ENCODE data around the gene ST8SIA1. TPM values are rescaled to one million over a fixed set of nuclear protein-coding genes. Genes with fewer than 3 reads are reported as not detected.
"Not testable (repeated sequence)": the region's sequence is repeated elsewhere in the genome, so short reads cannot be mapped to it uniquely, and the experiment has no call there.

The ST8SIA1 gene
- total RNA-seq, 2 experiments from 2014 or later, result 1.5 to 1.6 TPM

GRCh38 chr12:22163594-22163993 lies 170.9 kb downstream of the ST8SIA1 start:
- Mint-ChIP-seq H3K27me3 (no peaks in the 10 kb centered on the region), H3K36me3 (ENCODE audit: low read depth) (no peaks in the 10 kb centered on the region), H3K4me3 (peak overlapping the region; percentile 9), H3K27ac (peak overlapping the region; percentile 69), H3K9me3 (ENCODE audit: low read depth) (peaks cover 2% of the 10 kb centered on the region), H3K4me1 (peaks cover 39% of the 10 kb centered on the region)
- POLR2A ChIA-PET, result no interaction called here
- no peak for DNase-seq
- intact Hi-C loops (cut with DNase I, micrococcal nuclease), result loop anchor here (5.0 to 10.0 kb wide), 3 partner anchors 49 to 174 kb away; no protein-coding TSS in a partner anchor
- peak; percentile 42 for ATAC-seq
- CTCF ChIA-PET, result interaction anchor here (0.8 to 0.9 kb wide), 2 partner anchors 9 to 172 kb away, joined by 3 read pairs; no protein-coding TSS in a partner anchor

- H3K36me3 Mint-ChIP-seq (ENCODE audit: low read depth), result no peaks in the 10 kb centered on the region
- peaks cover 2% of the 10 kb centered on the region for H3K9me3 Mint-ChIP-seq (ENCODE audit: low read depth)
- DNase-seq, result peak; percentile 11
- peak overlapping the region; percentile 29 for H3K27ac Mint-ChIP-seq
- peaks cover 39% of the 10 kb centered on the region for H3K4me1 Mint-ChIP-seq
- CTCF ChIA-PET, result no interaction called here
- no peaks in the 10 kb centered on the region for H3K27me3 Mint-ChIP-seq
- intact Hi-C loops (cut with DNase I, micrococcal nuclease), result loop anchor here (5.0 to 10.0 kb wide), 3 partner anchors 52 to 177 kb away; no protein-coding TSS in a partner anchor
- peak; percentile 43 for ATAC-seq
- POLR2A ChIA-PET, result no interaction called here
- no peak overlapping the region for H3K4me3 Mint-ChIP-seq
These were observed 174.0 kb downstream of the ST8SIA1 start for GRCh38 chr12:22160396-22161003.

- ATAC-seq; CTCF ChIA-PET; H3K9me3 Mint-ChIP-seq (ENCODE audit: low read depth); H3K27me3 Mint-ChIP-seq; intact Hi-C loops (cut with DNase I, micrococcal nuclease); H3K4me3 Mint-ChIP-seq; DNase-seq; H3K27ac Mint-ChIP-seq; H3K36me3 Mint-ChIP-seq (ENCODE audit: low read depth); POLR2A ChIA-PET: not testable (repeated sequence)
- H3K4me1 Mint-ChIP-seq, result peaks cover 22% of the 10 kb centered on the region
These were observed 185.2 kb downstream of the ST8SIA1 start for GRCh38 chr12:22149286-22149685.

- H3K4me3 Mint-ChIP-seq; POLR2A ChIA-PET; H3K36me3 Mint-ChIP-seq (ENCODE audit: low read depth); H3K9me3 Mint-ChIP-seq (ENCODE audit: low read depth); H3K27me3 Mint-ChIP-seq; intact Hi-C loops (cut with DNase I, micrococcal nuclease); H3K27ac Mint-ChIP-seq: not testable (repeated sequence)
- CTCF ChIA-PET, result interaction anchor here (0.6 to 0.8 kb wide), 2 partner anchors 9 to 12 kb away, joined by 3 read pairs; no protein-coding TSS in a partner anchor
- H3K4me1 Mint-ChIP-seq, result peaks cover 22% of the 10 kb centered on the region
- ATAC-seq, result peak; percentile 78
- DNase-seq, result peak; percentile 46
These were observed 187.8 kb downstream of the ST8SIA1 start for GRCh38 chr12:22146686-22147085.

Other genes with a start within 250 kb of the ST8SIA1 start
- 10 to 100 TPM; 29.5 to 31.6 TPM for gene C2CD5, start 209.8 kb upstream of the ST8SIA1 start, total RNA-seq